Caco-2 (cell line): Measurements from ENCODE around the gene HNRNPR. TPM values are rescaled to one million over a fixed set of nuclear protein-coding genes. Genes with fewer than 3 reads are reported as not detected.

Source experiments
- BruUV-seq: library from RNA; stranded (reverse); fragments of 400-500 nt; replicated peaks from 2 replicates; lab custom pipeline; 2021; lab: Mats Ljungman, UMichigan
- CTCF ChIA-PET: fragments of 300-600 bp; sonication (Branson Sonifier 250); formaldehyde crosslinking; loops from one replicate; lab custom pipeline; 2022; ENCODE audit warnings: antibody characterized with exemption; lab: Charles Lee
- POLR2A ChIA-PET: fragments of 300-600 bp; sonication (Branson Sonifier 250); formaldehyde crosslinking; loops from one replicate; lab custom pipeline; 2022; ENCODE audit warnings: antibody characterized with exemption; lab: Charles Lee
- DNase-seq, 2 experiments: peaks; one replicate each; pipeline versions ENCODE4 v3.0.0 to v3.0.0-alpha.2; 2020 to 2022
- H3K27me3 ChIP-seq: replicated peaks from 2 replicates; pipeline ENCODE4 v1.6.0; 2011; ENCODE audit warnings: low read length; ENCODE audit not compliant: control insufficient read depth, insufficient read depth
- H3K36me3 ChIP-seq: 2 replicates; pipeline ENCODE4 v1.5.1; 2011; ENCODE audit warnings: low read length; ENCODE audit not compliant: control insufficient read depth, insufficient read depth
- H3K4me1 ChIP-seq: fragments of 250-450 bp; sonication (Bioruptor Pico); 2 replicates; pipeline ENCODE4 v1.5.1; 2020; ENCODE audit warnings: mild to moderate bottlenecking
- H3K4me3 ChIP-seq: 2 replicates; pipeline ENCODE4 v1.5.1; 2011; ENCODE audit warnings: low read depth, mild to moderate bottlenecking, control low read depth, low read length
- H3K9me3 ChIP-seq: fragments of 250-450 bp; sonication (Bioruptor Pico); 2 replicates; pipeline ENCODE4 v1.5.1; 2020; ENCODE audit warnings: mild to moderate bottlenecking, moderate library complexity
- H3K27ac Mint-ChIP-seq: one replicate; pipeline ENCODE4 v1.8.0; 2022; ENCODE audit warnings: mixed read lengths; ENCODE audit not compliant: unreplicated experiment
- H3K27me3 Mint-ChIP-seq: one replicate; pipeline ENCODE4 v1.8.0; 2022; ENCODE audit warnings: mixed read lengths; ENCODE audit not compliant: insufficient read depth, unreplicated experiment
- H3K36me3 Mint-ChIP-seq: one replicate; pipeline ENCODE4 v1.8.0; 2022; ENCODE audit warnings: mild to moderate bottlenecking, mixed read lengths; ENCODE audit not compliant: insufficient read depth, unreplicated experiment
- H3K4me1 Mint-ChIP-seq: one replicate; pipeline ENCODE4 v1.8.0; 2022; ENCODE audit warnings: low read depth, mixed read lengths; ENCODE audit not compliant: unreplicated experiment
- H3K4me3 Mint-ChIP-seq: one replicate; pipeline ENCODE4 v1.8.0; 2022; ENCODE audit warnings: mild to moderate bottlenecking, moderate library complexity, mixed read lengths; ENCODE audit not compliant: unreplicated experiment
- H3K9me3 Mint-ChIP-seq: one replicate; pipeline ENCODE4 v1.8.0; 2022; ENCODE audit warnings: mixed read lengths; ENCODE audit not compliant: unreplicated experiment
- CTCF ChIP-seq, 2 experiments: fragments of 200-600 bp in 1 of 2; IDR thresholded peaks; 1 replicate in 1 of 2; 2 replicates in 1 of 2; pipeline versions ENCODE4 v1.5.1 to v1.8.0; 2011 to 2022; ENCODE audit warnings: antibody characterized with exemption in 1 of 2, control low read depth in 1 of 2, inconsistent platforms in 1 of 2, low read depth in 1 of 2, low read length in 1 of 2, mild to moderate bottlenecking in 1 of 2, moderate library complexity in 1 of 2; ENCODE audit not compliant: insufficient read depth in 1 of 2, severe bottlenecking in 1 of 2, unreplicated experiment in 1 of 2
- intact Hi-C: fragments of 100-400 bp; cut with micrococcal nuclease; formaldehyde crosslinking; loops from one replicate; pipeline ENCODE4 v1.10.0; 2022; ENCODE audit not compliant: unreplicated experiment
- total RNA-seq: library from RNA; stranded (reverse); gene quantifications from 2 replicates; pipeline ENCODE4 v1.2.3, GENCODE V29; 2022

HNRNPR gene
- total RNA-seq, 1 experiment from 2014 or later, result 183 TPM

- POLR2A ChIA-PET, result no interaction called here
- DNase-seq, result no peak
- peaks cover 19% of the 10 kb centered on the region for H3K4me1 ChIP-seq
Observed at GRCh38 chr1:23341931-23342692, 2.0 kb downstream of the HNRNPR start.

GRCh38 chr1:23339632-23340031 lies 4.5 kb downstream of the HNRNPR start:
- POLR2A ChIA-PET, result no interaction called here
- peaks cover 70% of the 10 kb centered on the region for H3K36me3 Mint-ChIP-seq
- intact Hi-C loops, result loop anchor here (10.0 kb wide), 2 partner anchors 65 to 195 kb away; partner anchors contain the start of gene E2F2
- H3K4me1 Mint-ChIP-seq, result peaks cover 16% of the 10 kb centered on the region
- H3K4me1 ChIP-seq, result peaks cover 19% of the 10 kb centered on the region
- H3K9me3 ChIP-seq, result no peaks in the 10 kb centered on the region
- no peak overlapping the region for H3K4me3 Mint-ChIP-seq
- no peak for DNase-seq
- H3K4me3 ChIP-seq, result no peak overlapping the region
- H3K27me3 ChIP-seq, result no peaks in the 10 kb centered on the region
- no peak for TF ChIP-seq CTCF (IDR thresholded peaks at IDR 0.05; ENCODE audit: insufficient read depth in 1 of 2, low read depth in 1 of 2, low read length in 1 of 2, severe bottlenecking in 1 of 2, unreplicated experiment in 1 of 2)
- CTCF ChIA-PET, result no interaction called here
- no peaks in the 10 kb centered on the region for H3K27me3 Mint-ChIP-seq
- no TSS peak for BruUV-seq
- no peaks in the 10 kb centered on the region for H3K9me3 Mint-ChIP-seq
- H3K36me3 ChIP-seq, result no peaks in the 10 kb centered on the region
- no peak overlapping the region for H3K27ac Mint-ChIP-seq

More at GRCh38 chr1:23341931-23342692, 2.0 kb downstream of the HNRNPR start:
- Histone ChIP-seq H3K36me3 (no peaks in the 10 kb centered on the region), H3K27me3 (no peaks in the 10 kb centered on the region), H3K9me3 (no peaks in the 10 kb centered on the region), H3K4me3 (peak overlapping the region; percentile 70)
- Mint-ChIP-seq H3K27ac (peak overlapping the region; percentile 98), H3K27me3 (no peaks in the 10 kb centered on the region), H3K4me1 (peaks cover 23% of the 10 kb centered on the region), H3K9me3 (no peaks in the 10 kb centered on the region), H3K4me3 (peak overlapping the region; percentile 96), H3K36me3 (peaks cover 55% of the 10 kb centered on the region)
- intact Hi-C loops, result loop anchor here (10.0 kb wide), 2 partner anchors 63 to 193 kb away; partner anchors contain the start of gene E2F2
- no peak for TF ChIP-seq CTCF (IDR thresholded peaks at IDR 0.05; ENCODE audit: insufficient read depth in 1 of 2, low read depth in 1 of 2, low read length in 1 of 2, severe bottlenecking in 1 of 2, unreplicated experiment in 1 of 2)
- CTCF ChIA-PET, result no interaction called here
- no TSS peak for BruUV-seq

- Mint-ChIP-seq H3K27me3 (no peaks in the 10 kb centered on the region), H3K4me3 (no peak overlapping the region), H3K27ac (no peak overlapping the region), H3K36me3 (peaks cover 81% of the 10 kb centered on the region), H3K9me3 (no peaks in the 10 kb centered on the region), H3K4me1 (peaks cover 16% of the 10 kb centered on the region)
- no peaks in the 10 kb centered on the region for H3K27me3 ChIP-seq
- no peaks in the 10 kb centered on the region for H3K36me3 ChIP-seq
- no peak for TF ChIP-seq CTCF (IDR thresholded peaks at IDR 0.05; ENCODE audit: insufficient read depth in 1 of 2, low read depth in 1 of 2, low read length in 1 of 2, severe bottlenecking in 1 of 2, unreplicated experiment in 1 of 2)
- intact Hi-C loops, result no loop called here
- CTCF ChIA-PET, result no interaction called here
- DNase-seq, result no peak
- no TSS peak for BruUV-seq
- POLR2A ChIA-PET, result no interaction called here
- H3K4me3 ChIP-seq, result no peak overlapping the region
- H3K9me3 ChIP-seq, result no peaks in the 10 kb centered on the region
- peaks cover 19% of the 10 kb centered on the region for H3K4me1 ChIP-seq
Observed at GRCh38 chr1:23337869-23338268, 6.2 kb downstream of the HNRNPR start.
